HPDE6-E6E7 (cell line): ENCODE measurements around the gene TSSK6.

Source experiments
- DNase-seq: peaks from one replicate; pipeline ENCODE4 v3.0.0; 2011; ENCODE audit warnings: missing footprints; ENCODE audit errors: extremely low spot score

Gene TSSK6

DNA sequence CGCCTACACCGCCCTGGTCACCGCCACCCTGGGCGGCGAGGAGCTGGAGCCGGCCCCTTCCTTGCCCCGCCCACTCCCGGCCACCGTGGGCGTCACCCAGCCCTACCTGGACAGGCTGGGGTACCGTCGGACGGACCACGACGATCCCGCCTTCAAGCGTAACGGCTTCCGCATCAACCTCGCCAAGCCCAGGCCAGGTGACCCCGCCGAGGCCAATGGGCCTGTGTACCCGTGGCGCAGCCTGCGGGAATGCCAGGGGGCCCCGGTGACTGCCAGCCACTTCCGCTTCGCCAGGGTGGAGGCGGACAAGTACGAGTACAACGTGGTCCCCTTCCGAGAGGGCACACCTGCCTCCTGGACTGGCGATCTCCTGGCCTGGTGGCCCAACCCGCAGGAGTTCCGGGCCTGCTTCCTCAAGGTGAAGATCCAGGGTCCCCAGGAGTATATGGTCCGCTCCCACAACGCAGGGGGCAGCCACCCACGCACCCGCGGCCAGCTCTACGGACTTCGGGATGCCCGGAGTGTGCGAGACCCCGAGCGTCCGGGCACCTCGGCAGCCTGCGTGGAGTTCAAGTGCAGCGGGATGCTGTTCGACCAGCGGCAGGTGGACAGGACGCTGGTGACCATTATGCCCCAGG is 29.7 kb upstream of the TSSK6 start:
- no peak for DNase-seq

DNA sequence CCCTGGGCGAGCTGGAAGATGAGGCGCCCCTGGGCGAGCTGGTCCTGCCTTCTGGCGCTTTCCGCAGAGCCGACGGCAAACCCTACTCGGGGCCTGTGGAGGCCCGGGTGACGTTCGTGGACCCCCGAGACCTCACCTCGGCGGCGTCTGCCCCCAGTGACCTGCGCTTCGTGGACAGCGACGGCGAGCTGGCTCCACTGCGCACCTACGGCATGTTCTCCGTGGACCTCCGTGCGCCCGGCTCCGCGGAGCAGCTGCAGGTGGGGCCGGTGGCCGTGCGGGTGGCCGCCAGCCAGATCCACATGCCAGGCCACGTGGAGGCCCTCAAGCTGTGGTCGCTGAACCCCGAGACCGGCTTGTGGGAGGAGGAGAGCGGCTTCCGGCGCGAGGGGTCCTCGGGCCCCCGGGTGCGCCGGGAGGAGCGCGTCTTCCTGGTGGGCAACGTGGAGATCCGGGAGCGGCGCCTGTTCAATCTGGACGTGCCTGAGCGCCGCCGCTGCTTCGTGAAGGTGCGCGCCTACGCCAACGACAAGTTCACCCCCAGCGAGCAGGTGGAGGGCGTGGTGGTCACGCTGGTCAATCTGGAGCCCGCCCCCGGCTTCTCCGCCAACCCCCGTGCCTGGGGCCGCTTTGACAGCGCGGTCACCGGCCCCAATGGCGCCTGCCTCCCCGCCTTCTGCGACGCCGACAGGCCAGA is 29.1 kb upstream of the TSSK6 start:
- DNase-seq = no peak

DNA sequence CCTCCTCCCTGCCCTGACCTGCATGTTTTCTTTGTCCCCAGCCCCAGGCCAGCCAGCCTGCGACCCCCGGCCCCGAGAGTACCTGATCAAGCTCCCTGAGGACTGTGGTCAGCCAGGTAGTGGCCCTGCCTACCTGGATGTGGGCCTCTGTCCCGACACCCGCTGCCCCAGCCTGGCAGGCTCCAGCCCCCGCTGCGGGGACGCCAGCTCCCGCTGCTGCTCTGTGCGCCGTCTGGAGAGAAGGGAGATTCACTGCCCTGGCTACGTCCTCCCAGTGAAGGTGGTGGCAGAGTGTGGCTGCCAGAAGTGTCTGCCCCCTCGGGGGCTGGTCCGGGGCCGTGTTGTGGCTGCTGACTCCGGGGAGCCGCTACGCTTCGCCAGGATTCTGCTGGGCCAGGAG is 28.3 kb upstream of the TSSK6 start:
- no peak for DNase-seq

DNA sequence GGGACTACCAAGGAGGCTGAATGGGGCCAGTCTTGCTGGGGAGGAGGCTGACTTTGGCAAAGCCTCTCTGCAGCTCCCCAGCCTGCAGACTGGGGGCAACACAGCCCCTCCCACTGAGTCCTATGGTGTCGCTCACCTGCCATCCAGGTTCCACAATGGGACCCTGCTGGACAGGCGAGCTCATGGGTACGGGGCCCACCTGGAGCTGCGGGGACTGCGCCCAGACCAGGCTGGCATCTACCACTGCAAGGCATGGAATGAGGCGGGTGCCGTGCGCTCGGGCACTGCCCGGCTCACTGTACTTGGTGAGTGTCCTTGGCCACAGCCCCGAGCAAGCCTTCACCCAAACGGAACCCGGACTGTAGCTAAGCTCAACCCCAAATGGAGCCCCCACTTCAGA is 27.8 kb upstream of the TSSK6 start:
- no peak for DNase-seq

DNA sequence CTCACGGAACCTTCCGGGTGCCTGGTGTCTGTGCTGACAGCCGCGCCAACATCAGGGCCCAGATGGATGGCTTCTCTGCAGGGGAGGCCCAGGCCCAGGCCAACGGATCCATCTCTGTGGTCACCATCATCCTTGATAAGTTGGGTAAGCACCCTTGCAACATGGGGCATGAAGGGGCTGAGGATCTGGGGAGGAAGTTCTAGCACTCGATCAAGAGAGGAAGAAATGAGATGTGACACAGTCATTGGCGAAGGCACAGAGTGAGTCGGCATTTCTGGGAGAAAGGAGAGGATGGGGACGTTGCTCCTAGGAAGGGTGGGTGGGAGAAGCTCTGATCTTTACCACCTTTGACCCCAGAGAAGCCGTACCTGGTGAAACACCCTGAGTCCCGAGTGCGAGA is 27.2 kb upstream of the TSSK6 start:
- no peak for DNase-seq

DNA sequence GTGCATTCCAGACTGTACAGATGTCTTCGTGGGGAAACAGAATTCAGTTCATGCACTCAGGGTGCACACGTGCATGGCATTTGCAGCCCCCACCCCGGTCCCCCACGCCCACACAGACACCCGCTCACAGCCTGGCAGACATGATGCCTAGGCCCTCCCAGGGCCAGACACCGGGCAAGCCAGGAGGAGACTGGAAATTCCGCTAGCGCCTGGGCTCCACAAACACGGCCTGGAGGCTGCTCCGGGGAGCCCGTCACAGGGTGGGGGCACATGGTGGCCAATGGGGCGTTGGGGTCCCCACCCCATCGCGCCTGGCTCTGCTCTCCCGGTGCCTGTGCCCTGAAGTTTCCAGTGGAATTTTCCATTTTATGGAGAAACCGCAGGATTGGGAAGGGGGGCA is 26.3 kb upstream of the TSSK6 start:
- no peak for DNase-seq

DNA sequence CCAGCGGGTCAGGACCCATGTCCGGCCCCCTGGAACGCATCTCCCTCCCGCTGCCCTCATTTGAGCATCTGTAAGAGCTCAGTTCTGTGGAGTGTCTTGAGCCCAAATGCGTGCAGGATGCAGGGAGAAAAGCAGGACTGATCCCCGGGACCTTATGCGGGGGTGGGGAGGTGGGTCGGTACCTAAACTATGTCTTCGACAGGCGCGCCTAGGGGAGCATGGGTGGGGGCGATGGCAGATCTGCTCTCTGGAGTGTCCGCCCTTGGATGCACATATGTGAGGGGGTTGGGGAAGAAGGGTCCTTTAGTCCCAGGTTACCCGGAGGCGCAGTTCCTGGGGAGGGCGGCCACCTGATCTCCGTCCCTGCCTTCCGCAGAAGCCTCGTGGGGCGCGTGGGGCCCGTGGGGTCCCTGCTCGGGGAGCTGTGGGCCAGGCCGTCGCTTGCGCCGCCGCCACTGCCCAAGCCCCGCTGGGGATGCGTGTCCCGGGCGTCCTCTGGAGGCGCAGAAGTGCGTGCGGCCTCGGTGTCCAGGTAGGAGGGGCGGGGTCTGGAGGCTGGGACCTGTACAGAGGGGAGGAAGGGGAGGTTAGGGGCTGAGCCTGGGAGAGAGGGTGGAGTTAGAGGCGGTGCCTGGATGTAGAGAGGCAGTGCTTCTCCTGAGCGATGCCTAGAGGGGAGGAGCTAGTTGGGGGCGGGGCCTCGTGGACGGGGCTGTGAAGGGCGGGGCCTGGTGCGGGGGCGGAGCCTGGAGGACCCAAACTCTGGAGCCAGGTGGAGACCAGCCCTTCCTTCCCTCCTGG is 25.6 kb upstream of the TSSK6 start:
- DNase-seq = peak; percentile 87

DNA sequence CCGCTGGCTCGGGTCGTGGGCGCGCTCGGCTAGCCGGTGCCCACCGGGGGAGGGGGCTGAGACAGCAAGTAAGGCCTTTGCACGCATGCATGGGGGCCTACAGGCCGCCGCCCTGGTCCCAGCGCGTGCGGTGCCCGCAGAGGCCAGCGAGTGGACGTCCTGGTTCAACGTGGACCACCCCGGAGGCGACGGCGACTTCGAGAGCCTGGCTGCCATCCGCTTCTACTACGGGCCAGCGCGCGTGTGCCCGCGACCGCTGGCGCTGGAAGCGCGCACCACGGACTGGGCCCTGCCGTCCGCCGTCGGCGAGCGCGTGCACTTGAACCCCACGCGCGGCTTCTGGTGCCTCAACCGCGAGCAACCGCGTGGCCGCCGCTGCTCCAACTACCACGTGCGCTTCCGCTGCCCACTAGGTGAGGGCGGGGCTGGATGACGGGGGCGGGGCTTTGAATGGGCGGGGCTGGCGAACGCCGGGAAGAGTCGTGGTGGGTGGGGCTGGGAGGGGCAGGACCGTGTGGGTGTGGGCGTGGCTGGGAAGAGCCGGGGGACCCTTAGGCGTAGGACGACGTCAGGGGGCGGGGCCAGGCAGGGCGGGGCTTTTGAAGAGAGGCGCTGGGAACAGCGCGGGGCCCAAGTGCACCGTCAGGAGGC is 24.8 kb upstream of the TSSK6 start:
- DNase-seq = peak; percentile 64

DNA sequence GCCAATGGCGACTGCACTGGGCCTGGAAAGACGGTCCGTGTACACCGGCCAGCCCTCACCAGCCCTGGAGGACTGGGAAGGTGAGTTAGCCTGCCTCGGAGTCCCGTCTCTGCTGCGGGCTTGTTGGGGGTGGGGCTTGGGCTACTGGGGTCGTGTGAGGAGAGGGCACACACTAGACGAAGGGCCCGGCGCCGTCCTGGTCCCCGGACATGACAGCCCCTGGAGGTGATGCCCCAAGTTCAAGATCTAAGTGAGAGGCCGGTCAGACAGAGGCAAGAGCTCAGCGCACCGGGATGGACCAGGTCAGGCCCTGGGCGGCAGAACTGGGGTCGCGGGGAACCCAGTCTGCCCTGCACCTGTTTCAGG is 24.3 kb upstream of the TSSK6 start:
- DNase-seq = no peak

DNA sequence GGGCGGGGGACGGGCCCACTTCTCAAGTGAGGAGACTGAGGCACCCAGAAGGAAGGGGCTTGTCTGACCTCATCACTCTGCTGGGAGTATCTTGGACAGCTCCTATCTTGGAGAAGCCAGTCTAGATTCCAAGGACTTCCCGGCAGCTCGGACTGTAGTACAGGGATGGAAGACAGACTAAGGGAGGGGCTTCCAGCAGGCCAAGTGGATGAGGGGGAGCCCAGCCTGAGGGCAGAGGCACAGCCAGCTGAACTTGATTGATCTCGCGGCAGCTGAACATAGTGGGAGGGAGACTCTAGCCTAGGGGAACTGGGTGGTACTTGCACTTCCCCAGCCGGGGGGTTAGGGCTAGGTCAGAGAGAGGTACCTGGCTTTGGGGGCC is 23.4 kb upstream of the TSSK6 start:
- DNase-seq = no peak

DNA sequence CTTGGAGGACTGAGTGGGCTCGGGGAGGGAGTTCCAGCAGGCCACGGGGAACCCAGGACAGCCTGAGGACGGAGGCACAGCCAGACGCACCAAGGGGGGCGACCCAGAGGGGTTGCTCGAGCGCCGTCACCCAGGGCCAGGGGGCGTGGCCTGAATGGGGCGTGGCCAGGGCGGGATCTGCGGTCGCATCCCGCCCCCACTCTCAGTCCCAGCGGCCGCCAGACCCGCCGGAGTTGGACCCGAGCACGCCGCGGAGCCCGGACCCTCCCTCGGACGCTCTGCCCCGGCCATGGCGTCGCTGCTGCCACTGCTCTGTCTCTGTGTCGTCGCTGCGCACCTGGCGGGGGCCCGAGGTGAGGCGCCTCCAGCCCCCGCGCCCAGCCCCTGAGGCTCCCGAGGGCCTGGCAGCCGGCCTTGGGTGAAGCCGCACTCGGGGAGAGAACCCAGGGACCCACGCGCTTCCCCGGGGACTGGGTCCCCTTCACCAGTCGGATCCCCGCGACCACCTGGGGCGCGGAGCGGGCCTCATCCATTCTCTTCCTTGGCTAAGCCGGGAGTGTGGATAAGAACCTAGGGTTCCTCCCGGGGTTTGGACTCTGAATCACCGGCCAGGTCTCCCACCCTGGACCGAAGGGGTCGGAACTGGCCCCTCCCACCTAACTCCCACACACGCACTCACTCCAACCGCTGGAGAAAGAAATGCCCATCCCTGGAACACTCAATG is 22.9 kb upstream of the TSSK6 start, which contains the start of gene CILP2:
Gene CILP2, plus strand, starts transcription at position 205 of the 724 bp plus-strand sequence. Its CDS starts 85 bp downstream, at position 290.
- peak; percentile 49 for DNase-seq

DNA sequence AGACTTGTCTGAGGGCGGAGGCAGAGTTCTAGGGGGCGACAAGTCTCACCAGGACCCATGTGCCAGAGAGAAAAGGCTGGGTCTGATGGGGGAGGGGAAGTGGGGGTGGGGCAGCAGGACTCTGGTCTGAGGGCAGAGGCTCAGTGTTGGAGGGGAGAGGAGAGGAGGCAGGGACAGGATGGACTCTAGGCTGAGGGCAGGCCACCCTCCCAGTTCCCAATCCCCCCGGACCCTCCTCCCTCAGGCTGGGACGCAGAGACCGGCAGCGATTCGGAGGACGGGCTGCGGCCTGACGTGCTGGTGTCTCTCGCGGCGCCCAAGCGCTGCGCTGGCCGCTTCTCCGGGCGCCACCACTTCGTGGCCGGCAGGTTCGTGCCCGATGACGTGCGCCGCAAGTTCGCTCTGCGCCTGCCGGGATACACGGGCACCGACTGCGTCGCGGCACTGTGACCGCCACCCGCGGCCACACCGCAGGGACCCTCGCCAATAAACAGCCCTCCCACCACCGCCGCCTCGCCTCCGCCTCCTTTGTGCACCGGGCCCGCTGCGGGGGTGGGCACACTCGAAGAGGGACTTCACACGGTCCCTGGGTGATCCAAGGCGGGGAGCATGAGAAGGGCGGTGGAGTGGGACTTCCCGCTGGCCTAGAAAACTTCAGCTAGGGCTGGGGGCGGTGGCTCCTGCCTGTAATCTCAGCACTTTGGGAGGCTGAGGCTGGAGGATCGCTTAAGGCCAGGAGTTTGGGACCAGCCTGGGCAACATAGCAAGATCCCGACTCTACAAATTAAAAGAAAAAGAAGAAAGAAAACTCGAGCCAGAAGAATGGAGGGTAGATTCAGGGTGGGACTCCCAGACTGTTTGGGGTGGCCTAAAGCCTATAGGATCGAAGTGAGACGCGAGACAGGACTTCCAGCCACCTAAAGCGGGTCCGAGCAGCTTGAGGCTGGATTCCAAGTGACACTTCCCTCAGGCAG is 22.0 kb upstream of the TSSK6 start:
- DNase-seq = no peak

DNA sequence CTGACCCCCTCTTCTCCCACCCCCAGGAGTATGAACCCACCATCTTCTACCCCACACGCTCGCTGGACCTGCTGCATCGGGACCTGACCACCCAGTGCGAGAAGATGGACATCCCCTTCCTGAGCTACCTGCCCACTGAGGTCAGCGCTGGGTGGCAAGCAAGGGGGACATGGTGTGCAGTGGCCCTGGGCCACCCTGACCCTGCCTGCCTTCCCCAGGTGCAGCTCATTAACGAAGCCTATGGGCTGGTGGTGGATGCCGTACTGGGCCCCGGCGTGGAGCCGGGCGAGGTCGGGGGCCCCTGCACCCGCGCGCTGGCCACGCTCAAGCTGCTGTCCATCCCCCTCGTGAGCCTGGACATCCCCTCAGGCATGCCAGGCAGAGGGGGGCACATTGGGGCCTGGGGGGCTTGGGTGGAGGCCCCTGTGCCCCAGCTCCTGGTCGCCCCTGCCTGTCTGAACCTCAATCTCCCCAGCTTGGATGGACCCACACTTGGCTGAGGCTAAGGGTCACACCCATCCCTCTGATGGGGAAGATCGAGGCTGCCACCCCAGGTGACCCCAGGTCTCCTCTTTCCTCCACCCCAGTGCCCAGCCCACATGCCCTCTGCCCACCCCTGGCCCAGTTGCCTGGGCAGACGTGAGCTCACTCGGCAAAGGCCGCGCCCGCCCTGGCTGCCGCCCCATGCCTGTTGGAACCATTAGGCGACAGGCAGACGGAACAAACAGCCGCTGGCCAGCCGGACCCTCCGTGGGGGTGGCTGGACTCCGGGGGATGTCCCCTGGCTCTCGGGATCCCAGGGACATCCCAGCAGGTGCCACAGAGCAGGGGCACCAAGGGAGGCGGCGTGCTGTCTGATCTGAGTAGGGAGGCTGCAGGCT is 20.2 kb upstream of the TSSK6 start:
- DNase-seq = no peak

DNA sequence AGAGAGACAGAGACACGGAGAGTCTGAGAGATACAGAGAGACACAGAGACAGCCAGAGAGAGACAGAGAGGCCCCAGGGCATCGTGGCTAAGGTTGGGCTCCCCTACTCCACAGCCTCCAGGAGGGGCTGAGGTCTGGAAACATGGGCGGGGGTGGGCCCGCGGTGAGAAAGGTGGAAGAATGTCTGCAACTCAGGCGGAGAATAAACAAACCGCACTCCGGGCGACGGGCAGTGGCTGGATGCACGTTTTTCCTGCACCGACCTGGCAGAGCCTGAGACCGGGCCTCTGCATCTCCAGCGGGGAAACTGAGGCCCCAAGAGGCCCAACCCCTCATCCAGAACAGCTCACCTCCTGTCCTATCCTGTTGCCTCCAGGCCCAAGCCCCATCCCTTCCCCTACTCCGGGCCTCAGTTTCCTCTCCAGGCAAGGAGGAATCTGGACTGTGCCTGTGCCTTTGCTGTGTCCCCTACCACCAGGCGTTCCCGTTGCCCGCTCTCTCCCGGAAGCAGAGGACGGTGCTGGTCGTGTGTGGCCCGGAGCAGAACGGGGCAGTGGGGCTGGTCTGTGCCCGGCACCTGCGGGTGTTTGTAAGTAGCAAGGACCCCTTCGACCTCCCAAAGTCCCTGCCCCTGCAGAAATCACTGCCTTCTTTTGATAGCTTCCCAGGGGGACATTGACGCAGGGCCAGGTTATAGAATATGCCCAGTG is 19.4 kb upstream of the TSSK6 start:
- DNase-seq = no peak

DNA sequence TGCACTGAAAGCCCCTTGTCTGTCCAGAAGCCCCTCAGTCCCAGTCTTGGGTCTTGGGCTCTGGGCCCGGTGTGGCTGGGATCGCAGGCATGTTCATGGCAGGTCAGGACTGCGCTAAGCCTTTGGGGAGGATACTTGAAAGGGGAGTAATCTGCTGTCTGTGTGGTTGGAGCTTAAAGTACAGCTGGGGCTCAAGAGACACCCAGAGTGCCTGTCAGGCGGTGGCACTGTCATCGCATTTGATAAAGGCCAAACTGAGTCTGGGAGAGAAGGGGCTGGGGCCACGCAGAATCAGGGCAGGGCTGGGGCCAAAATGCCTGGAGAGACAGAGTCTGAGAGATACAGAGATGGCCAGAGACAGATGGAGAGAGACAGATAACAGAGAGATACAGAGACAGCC is 18.5 kb upstream of the TSSK6 start:
- no peak for DNase-seq

DNA sequence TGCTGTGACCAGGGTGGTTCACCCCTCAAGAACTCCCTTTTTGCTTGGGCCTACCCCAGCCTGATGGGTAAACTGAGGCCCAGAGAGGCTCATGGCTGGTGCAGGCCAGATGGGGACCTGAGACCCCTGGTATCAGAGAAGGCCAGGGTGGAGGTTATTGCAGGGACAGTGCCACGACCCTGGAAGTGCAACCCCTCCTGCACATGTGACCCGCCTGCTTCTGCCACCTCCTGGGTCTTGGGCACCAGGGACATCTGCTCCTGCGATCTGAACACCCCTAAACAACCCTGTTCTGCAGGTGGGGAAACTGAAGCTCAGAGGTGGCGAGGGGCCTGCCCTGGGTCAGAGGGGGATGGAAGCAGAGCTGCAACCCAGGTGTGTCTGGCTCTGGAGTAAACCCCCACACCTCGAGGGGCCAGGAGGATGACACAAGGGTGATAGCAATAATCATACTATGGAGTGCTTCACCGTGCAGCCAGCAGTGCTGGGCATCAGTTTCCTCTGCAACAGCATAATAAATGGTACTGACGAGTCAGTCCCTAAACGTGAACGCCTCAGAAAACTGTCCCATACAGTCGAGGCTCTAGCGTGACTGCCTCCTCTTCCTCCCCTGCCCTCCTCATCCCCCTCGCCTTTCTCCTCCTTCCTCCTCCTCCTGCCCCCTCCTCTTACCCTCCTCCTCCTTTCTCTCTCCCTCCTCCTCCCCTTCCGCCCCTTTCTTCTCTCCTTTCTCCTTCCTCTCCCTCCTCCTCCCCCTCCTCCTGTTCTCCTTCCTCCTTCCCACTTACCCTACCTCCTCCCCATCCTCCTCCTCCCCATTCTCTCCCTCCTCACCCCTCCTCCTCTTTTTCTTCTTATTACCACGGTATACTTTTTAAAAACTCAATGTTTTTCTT is 17.7 kb upstream of the TSSK6 start:
- no peak for DNase-seq

DNA sequence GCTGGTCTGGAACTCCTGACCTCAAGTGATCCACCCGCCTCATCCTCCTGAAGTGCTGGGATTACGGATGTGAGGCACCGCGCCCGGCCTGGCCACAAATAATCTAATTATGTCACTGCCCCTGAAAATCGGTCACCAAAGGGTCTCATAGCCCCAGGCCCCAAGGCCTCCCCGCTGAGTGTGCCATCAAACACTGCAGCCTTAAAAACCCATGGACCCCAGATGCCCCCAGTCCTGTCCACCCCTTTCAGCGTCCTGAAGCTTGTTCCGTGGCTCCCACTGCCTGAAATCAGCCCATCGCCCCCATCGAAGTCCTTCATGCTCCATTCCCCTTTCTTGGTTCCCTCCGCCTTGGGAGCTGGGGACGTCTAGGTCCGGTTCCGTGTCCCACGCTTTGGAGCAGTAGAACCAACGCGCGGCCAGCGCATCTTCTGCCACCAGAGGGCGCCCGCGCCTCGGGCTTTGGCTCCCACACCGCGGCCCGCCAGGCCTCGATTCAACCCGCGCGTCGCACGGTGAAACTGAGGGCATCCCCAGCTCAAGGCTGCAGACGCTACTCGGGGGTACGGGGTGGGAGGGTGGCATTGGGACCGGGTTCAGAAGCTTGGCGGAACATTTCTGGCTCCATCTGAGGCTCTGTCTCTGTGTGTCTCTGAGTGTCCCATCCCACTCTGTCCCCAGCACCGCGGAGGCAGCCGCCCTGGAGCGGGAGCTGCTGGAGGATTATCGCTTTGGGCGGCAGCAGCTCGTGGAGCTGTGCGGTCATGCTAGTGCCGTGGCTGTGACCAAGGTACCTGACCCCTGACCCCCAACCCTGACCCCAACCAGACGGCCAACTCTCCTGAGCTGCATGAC is 16.8 kb upstream of the TSSK6 start:
- DNase-seq = peak; percentile 65
